ENCODE results near the gene ANGPTL7. TPM values are rescaled to one million over a fixed set of nuclear protein-coding genes. Genes with fewer than 3 reads are reported as not detected.
"Not testable (repeated sequence)": the region's sequence is repeated elsewhere in the genome, so short reads cannot be mapped to it uniquely, and the experiment has no call there.

The ANGPTL7 gene
- total RNA-seq, 1 donor from 2014 or later = 1.1 TPM

GRCh38 chr1:11178021-11179015 lies 10.8 kb upstream of the ANGPTL7 start:
- Histone ChIP-seq H3K4me1 (peaks cover 56% of the 10 kb centered on the region), H3K4me3 (no peak overlapping the region), H3K27me3 (ENCODE audit: low read depth) (no peaks in the 10 kb centered on the region), H3K36me3 (peaks cover 12% of the 10 kb centered on the region), H3K27ac (replicated peaks) (peak overlapping the region; percentile 62), H3K9me3 (replicated peaks) (no peaks in the 10 kb centered on the region)
- no peak for DNase-seq
- intact Hi-C loops (cut with micrococcal nuclease) = no loop called here
- no peak for TF ChIP-seq CTCF (IDR thresholded peaks at IDR 0.05; ENCODE audit: borderline replicate concordance)

DNA sequence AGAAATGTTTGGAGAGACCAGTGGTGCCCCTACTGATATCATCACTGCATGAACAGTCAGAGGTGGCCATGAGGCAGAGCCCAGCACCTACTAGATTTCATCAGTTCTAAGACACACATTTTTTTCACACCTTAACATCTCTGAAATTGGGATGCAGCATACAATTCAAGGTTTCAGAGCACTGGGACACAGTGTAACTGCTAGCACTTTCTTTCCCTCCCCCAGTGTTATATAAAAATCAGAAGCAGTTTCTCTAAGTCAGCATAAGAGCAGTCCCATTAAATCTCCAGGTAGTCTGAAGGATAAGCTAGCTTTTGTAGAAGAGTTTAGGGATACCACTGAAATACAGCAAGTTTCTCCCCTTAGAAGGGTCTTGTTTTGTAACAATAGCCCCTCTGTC lies 10.0 kb upstream of the ANGPTL7 start:
- Histone ChIP-seq H3K9me3 (replicated peaks) (no peaks in the 10 kb centered on the region), H3K27me3 (ENCODE audit: low read depth) (no peaks in the 10 kb centered on the region), H3K27ac (replicated peaks) (peak overlapping the region; percentile 62), H3K4me3 (no peak overlapping the region), H3K36me3 (peaks cover 17% of the 10 kb centered on the region), H3K4me1 (peaks cover 50% of the 10 kb centered on the region)
- no peak for DNase-seq
- intact Hi-C loops (cut with micrococcal nuclease) = no loop called here
- no peak for TF ChIP-seq CTCF (IDR thresholded peaks at IDR 0.05; ENCODE audit: borderline replicate concordance)

GRCh38 chr1:11179749-11180148 lies 9.4 kb upstream of the ANGPTL7 start:
- DNase-seq; H3K9me3 ChIP-seq (replicated peaks); H3K4me3 ChIP-seq; H3K27me3 ChIP-seq (ENCODE audit: low read depth); intact Hi-C loops (cut with micrococcal nuclease): not testable (repeated sequence)
- peaks cover 23% of the 10 kb centered on the region for H3K36me3 ChIP-seq
- peak overlapping the region; percentile 62 for H3K27ac ChIP-seq (replicated peaks)
- H3K4me1 ChIP-seq = peaks cover 46% of the 10 kb centered on the region

DNA sequence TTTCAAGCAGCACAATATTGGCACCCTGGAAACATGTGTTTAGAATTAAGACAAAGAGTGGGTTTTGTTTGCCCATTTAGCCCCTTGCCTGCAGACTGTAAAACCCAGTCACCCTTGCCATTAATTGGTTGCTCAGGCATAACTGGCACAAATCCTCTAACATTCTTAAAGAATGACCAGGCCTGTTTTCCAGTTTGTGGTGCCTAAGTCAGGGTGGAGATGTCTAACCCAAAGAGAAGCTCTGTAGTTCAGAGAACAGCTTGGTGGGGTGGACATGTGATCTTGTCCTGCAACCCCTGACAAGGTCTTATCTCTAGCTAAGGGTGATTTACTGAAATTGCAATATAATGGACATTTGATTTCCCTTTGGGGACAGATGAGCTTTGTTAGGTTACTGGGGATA lies 8.8 kb upstream of the ANGPTL7 start:
- peaks cover 25% of the 10 kb centered on the region for H3K36me3 ChIP-seq
- H3K9me3 ChIP-seq (replicated peaks) = no peaks in the 10 kb centered on the region
- H3K4me3 ChIP-seq = no peak overlapping the region
- no peak for TF ChIP-seq CTCF (IDR thresholded peaks at IDR 0.05; ENCODE audit: borderline replicate concordance)
- DNase-seq = no peak
- no peak overlapping the region for H3K27ac ChIP-seq (replicated peaks)
- H3K27me3 ChIP-seq (ENCODE audit: low read depth) = no peaks in the 10 kb centered on the region
- intact Hi-C loops (cut with micrococcal nuclease) = no loop called here
- peaks cover 45% of the 10 kb centered on the region for H3K4me1 ChIP-seq

DNA sequence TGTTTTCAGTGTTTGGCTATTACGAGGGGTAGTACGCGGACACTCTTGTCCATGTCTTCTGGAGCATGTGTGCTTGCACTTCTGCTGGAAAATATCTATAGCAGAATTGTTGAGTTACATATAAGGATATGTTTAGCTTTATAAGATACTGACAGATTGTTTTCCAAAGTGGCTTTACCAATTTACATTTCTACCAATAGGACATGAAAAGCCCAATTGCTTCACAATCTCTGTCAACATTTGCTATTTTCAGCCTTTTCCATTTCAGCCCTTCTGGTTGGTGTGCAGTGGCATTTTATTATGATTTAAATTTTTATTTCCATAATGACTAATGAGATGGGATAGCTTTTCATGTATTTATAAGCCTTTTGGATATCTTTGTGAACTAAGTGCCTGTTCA lies 6.3 kb upstream of the ANGPTL7 start:
- Histone ChIP-seq H3K4me3 (no peak overlapping the region), H3K36me3 (peaks cover 25% of the 10 kb centered on the region), H3K27me3 (ENCODE audit: low read depth) (no peaks in the 10 kb centered on the region), H3K9me3 (replicated peaks) (no peaks in the 10 kb centered on the region), H3K4me1 (peaks cover 28% of the 10 kb centered on the region), H3K27ac (replicated peaks) (no peak overlapping the region)
- no peak for TF ChIP-seq CTCF (IDR thresholded peaks at IDR 0.05; ENCODE audit: borderline replicate concordance)
- DNase-seq = no peak
- intact Hi-C loops (cut with micrococcal nuclease) = no loop called here

GRCh38 chr1:11184973-11185372 lies 4.2 kb upstream of the ANGPTL7 start:
- Histone ChIP-seq H3K4me1 (peaks cover 30% of the 10 kb centered on the region), H3K9me3 (replicated peaks) (no peaks in the 10 kb centered on the region), H3K4me3 (no peak overlapping the region), H3K27ac (replicated peaks) (no peak overlapping the region), H3K36me3 (peaks cover 31% of the 10 kb centered on the region), H3K27me3 (ENCODE audit: low read depth) (no peaks in the 10 kb centered on the region)
- intact Hi-C loops (cut with micrococcal nuclease) = no loop called here
- no peak for TF ChIP-seq CTCF (IDR thresholded peaks at IDR 0.05; ENCODE audit: borderline replicate concordance)
- no peak for DNase-seq
